SU-DHL-6 (cell line): ENCODE measurements around the gene CACNA1C.

ENCODE experiments used
- H2AFZ ChIP-seq: fragments of 200-600 bp; sonication (generic); 2 replicates; pipeline ENCODE4 v1.6.1; 2014; ENCODE audit warnings: low read depth, mild to moderate bottlenecking, moderate library complexity, mixed read lengths, antibody characterized with exemption, low read length; ENCODE audit not compliant: severe bottlenecking
- H3F3A ChIP-seq: fragments of 200-600 bp; shearing (Covaris generic); 2 replicates; pipeline ENCODE4 v1.6.0; 2016; ENCODE audit warnings: antibody characterized with exemption, mild to moderate bottlenecking; ENCODE audit not compliant: insufficient read depth
- H3K27ac ChIP-seq: fragments of 200-600 bp; sonication (generic); 2 replicates; pipeline ENCODE4 v1.5.1; 2016; ENCODE audit warnings: low read depth, mild to moderate bottlenecking, low read length, moderate library complexity, mixed read lengths
- H3K27me3 ChIP-seq: fragments of 200-600 bp; sonication (generic), shearing (Covaris generic); 2 replicates; pipeline ENCODE4 v1.6.0; 2014; ENCODE audit warnings: mild to moderate bottlenecking, low read length
- H3K36me3 ChIP-seq: fragments of 200-600 bp; sonication (generic); 2 replicates; pipeline ENCODE4 v1.6.1; 2014; ENCODE audit warnings: mild to moderate bottlenecking, low read length, mixed read lengths
- H3K4me2 ChIP-seq: fragments of 300-600, 200-600 bp; shearing (Covaris generic), sonication (generic); 2 replicates; pipeline ENCODE4 v1.6.0; 2014; ENCODE audit warnings: low read length, low read depth, mild to moderate bottlenecking; ENCODE audit not compliant: poor library complexity, severe bottlenecking
- H3K4me3 ChIP-seq: fragments of 200-600 bp; sonication (generic); 2 replicates; pipeline ENCODE4 v1.5.1; 2014; ENCODE audit warnings: antibody characterized with exemption, low read length, mild to moderate bottlenecking, mixed read lengths; ENCODE audit not compliant: insufficient read depth, poor library complexity, severe bottlenecking
- H3K79me2 ChIP-seq: fragments of 200-600 bp; sonication (generic); 2 replicates; pipeline ENCODE4 v1.6.1; 2014; ENCODE audit warnings: mild to moderate bottlenecking, low read length, moderate library complexity; ENCODE audit not compliant: insufficient read depth
- H3K9ac ChIP-seq: fragments of 200-600 bp; sonication (generic); 2 replicates; pipeline ENCODE4 v1.7.0; 2014; ENCODE audit warnings: mild to moderate bottlenecking, low read length
- H3K9me2 ChIP-seq: fragments of 200-600 bp; sonication (generic); replicated peaks from 2 replicates; pipeline ENCODE4 v1.6.1; 2014; ENCODE audit warnings: low read length; ENCODE audit not compliant: insufficient read depth
- H3K9me3 ChIP-seq: fragments of 200-600 bp; sonication (generic); 2 replicates; pipeline ENCODE4 v1.6.1; 2014; ENCODE audit warnings: low read length, mixed read lengths; ENCODE audit not compliant: insufficient read depth
- H4K20me1 ChIP-seq: fragments of 200-600 bp; sonication (generic); 2 replicates; pipeline ENCODE4 v1.6.1; 2014; ENCODE audit warnings: low read depth, mild to moderate bottlenecking, antibody characterized with exemption, low read length, moderate library complexity, mixed read lengths
- EZH2phosphoT487 ChIP-seq: fragments of 200-600 bp; sonication (generic), shearing (Covaris generic); conservative IDR thresholded peaks from 2 replicates; pipeline ENCODE4 v1.6.1; 2018; ENCODE audit warnings: mild to moderate bottlenecking, antibody characterized with exemption, low read length, moderate library complexity, mixed read lengths
- TF ChIP-seq, protein P1 (sequence below): fragments of 200-600 bp; sonication (generic); IDR thresholded peaks from one replicate; pipeline ENCODE4 v1.5.1; 2017; ENCODE audit warnings: antibody characterized with exemption, mild to moderate bottlenecking, low read length, moderate library complexity; ENCODE audit not compliant: insufficient read depth, poor library complexity, severe bottlenecking

Gene CACNA1C

DNA sequence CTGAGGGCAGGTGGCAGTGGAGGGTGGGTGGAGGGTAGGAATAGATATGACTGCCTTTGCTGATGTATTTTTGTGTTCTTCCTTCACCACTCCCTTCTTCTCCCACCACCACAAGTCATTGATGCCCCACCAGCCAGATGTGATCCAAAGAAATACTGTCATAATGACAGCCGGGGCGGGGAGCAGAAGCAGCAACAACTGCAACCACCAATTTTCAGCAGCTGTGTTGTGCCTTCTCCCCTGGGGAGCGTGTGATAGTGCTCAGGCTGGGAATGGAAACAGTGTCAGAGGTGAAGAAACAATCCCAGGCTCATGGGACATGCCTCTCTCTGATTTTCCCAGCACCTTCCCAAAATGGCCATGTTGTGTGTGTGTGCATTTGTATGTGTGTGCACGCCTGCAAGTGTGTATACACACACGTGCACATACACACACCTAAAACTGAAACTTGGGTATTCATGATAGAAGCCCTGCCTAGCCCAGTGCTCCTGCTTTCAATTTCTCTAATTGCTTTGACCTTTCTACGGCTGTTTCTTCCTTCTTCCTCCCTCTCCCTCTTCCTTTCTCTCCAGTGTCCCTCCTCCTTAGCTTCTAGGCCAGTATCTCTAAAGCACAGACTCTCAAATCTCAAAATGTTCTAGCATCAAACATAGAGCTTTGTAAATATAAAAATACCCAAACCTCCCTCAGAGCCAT, 442.8 kb downstream of the CACNA1C start:
- Histone ChIP-seq H3K9me3 (no peaks in the 10 kb centered on the region), H3K79me2 (no peaks in the 10 kb centered on the region), H3K4me3 (no peak overlapping the region), H3K9me2 (no peaks in the 10 kb centered on the region), H3K36me3 (no peaks in the 10 kb centered on the region), H2AFZ (no peak overlapping the region), H3K4me2 (no peak overlapping the region), H3K27ac (no peak overlapping the region), H3F3A (no peaks in the 10 kb centered on the region), H3K27me3 (no peaks in the 10 kb centered on the region), H3K9ac (no peak overlapping the region), H4K20me1 (no peaks in the 10 kb centered on the region)
- TF ChIP-seq EZH2phosphoT487, result no peak
- TF ChIP-seq, protein P1, sequence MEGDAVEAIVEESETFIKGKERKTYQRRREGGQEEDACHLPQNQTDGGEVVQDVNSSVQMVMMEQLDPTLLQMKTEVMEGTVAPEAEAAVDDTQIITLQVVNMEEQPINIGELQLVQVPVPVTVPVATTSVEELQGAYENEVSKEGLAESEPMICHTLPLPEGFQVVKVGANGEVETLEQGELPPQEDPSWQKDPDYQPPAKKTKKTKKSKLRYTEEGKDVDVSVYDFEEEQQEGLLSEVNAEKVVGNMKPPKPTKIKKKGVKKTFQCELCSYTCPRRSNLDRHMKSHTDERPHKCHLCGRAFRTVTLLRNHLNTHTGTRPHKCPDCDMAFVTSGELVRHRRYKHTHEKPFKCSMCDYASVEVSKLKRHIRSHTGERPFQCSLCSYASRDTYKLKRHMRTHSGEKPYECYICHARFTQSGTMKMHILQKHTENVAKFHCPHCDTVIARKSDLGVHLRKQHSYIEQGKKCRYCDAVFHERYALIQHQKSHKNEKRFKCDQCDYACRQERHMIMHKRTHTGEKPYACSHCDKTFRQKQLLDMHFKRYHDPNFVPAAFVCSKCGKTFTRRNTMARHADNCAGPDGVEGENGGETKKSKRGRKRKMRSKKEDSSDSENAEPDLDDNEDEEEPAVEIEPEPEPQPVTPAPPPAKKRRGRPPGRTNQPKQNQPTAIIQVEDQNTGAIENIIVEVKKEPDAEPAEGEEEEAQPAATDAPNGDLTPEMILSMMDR, result no peak

DNA sequence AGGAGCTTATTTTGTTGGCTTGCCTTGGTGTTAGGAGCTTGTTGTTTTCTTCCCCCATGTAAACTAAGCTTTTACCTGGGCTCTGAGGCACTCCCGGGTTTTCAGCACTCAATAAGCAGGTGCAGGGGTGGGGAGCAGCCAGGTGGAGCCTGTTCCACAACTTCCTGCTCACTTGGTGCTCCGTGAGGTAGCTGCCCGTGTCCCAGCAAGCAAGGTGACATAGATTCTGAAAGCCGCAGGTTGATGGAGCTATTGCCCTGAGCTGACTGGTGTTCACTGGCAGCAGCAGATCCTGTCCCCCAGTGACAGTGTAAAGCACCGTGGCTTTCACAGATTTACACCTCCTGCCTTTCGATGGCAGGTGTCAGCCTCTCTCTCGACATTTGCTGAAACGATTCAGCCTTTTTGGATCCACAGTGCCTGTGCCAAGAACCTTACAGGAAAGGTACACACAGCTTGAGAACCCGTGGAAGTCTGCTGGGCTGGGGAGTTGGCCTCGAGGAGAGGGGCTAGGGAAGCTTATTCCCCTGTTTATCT, 446.2 kb downstream of the CACNA1C start:
- no peak overlapping the region for H3K4me2 ChIP-seq
- no peaks in the 10 kb centered on the region for H3K79me2 ChIP-seq
- no peaks in the 10 kb centered on the region for H4K20me1 ChIP-seq
- no peak overlapping the region for H3K4me3 ChIP-seq
- no peak overlapping the region for H2AFZ ChIP-seq
- no peaks in the 10 kb centered on the region for H3K9me2 ChIP-seq
- no peak overlapping the region for H3K27ac ChIP-seq
- H3K9me3 ChIP-seq, result no peaks in the 10 kb centered on the region
- no peaks in the 10 kb centered on the region for H3F3A ChIP-seq
- TF ChIP-seq, protein P1, result no peak
- TF ChIP-seq EZH2phosphoT487, result no peak
- H3K36me3 ChIP-seq, result no peaks in the 10 kb centered on the region
- H3K27me3 ChIP-seq, result no peaks in the 10 kb centered on the region
- no peak overlapping the region for H3K9ac ChIP-seq

DNA sequence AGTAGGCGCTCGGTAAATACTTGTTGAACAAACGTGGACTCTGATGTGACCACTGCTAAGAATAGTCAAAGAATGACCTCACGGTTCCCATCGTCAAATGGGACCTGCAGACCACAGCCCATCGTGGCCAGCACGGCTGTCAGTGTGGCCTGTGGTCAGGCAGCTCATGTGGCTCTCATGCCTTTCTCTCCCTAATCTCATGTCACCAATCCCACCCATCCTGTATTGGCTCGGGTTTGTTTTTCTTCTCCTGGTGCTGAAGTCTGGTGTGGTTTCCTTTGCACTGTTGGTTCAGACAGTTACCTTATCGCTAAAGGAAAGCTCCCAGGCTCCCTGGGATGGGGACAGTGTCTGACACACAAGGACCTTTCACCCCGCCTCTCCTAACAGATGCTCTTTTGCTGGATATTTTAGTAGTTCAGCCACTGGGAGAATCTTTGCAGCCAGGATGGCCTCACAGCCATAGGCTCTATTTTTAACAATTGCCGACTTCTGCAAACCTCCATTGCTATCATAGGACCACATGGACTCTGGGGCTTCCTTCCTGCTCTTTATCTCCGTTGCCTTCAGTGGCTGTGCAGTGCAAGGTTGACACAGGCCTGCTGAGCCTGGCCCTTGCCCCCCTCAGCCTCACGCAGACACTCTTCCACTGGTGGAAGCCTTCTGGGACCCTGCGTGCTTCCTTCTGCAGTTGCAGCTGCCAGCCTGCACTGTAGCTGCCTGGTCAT, 448.8 kb downstream of the CACNA1C start:
- H3K4me2 ChIP-seq, result no peak overlapping the region
- no peak overlapping the region for H2AFZ ChIP-seq
- no peak for TF ChIP-seq EZH2phosphoT487
- TF ChIP-seq, protein P1, result no peak
- no peaks in the 10 kb centered on the region for H3F3A ChIP-seq
- H3K9me3 ChIP-seq, result no peaks in the 10 kb centered on the region
- H3K9me2 ChIP-seq, result no peaks in the 10 kb centered on the region
- no peak overlapping the region for H3K4me3 ChIP-seq
- no peaks in the 10 kb centered on the region for H3K79me2 ChIP-seq
- H3K27me3 ChIP-seq, result no peaks in the 10 kb centered on the region
- H3K27ac ChIP-seq, result no peak overlapping the region
- H4K20me1 ChIP-seq, result no peaks in the 10 kb centered on the region
- no peak overlapping the region for H3K9ac ChIP-seq
- no peaks in the 10 kb centered on the region for H3K36me3 ChIP-seq
